ENCODE measurements around the gene TGFA.

GRCh38 chr2:70513738-70514137, 39.9 kb downstream of the TGFA start:
- no peak for TF ChIP-seq FOSL2 (IDR thresholded peaks at IDR 0.05)
- no peak for TF ChIP-seq FOSL2 (CRISPR knock-in tag; IDR thresholded peaks at IDR 0.05)
- TF ChIP-seq ZFP36 (IDR thresholded peaks at IDR 0.05; ENCODE audit: borderline replicate concordance, partially characterized antibody) = no peak
- TF ChIP-seq, protein P1, sequence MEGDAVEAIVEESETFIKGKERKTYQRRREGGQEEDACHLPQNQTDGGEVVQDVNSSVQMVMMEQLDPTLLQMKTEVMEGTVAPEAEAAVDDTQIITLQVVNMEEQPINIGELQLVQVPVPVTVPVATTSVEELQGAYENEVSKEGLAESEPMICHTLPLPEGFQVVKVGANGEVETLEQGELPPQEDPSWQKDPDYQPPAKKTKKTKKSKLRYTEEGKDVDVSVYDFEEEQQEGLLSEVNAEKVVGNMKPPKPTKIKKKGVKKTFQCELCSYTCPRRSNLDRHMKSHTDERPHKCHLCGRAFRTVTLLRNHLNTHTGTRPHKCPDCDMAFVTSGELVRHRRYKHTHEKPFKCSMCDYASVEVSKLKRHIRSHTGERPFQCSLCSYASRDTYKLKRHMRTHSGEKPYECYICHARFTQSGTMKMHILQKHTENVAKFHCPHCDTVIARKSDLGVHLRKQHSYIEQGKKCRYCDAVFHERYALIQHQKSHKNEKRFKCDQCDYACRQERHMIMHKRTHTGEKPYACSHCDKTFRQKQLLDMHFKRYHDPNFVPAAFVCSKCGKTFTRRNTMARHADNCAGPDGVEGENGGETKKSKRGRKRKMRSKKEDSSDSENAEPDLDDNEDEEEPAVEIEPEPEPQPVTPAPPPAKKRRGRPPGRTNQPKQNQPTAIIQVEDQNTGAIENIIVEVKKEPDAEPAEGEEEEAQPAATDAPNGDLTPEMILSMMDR (IDR thresholded peaks at IDR 0.05) = no peak
